Erythroblast (primary cell): ENCODE data around the gene ITGAD.

Experiments used
- GATA1 ChIP-seq: IDR thresholded peaks from 2 replicates; pipeline ENCODE4 v1.6.1; 2011; ENCODE audit warnings: low read depth, mild to moderate bottlenecking, control low read depth, low read length, moderate library complexity
- POLR2A ChIP-seq: IDR thresholded peaks from 2 replicates; pipeline ENCODE4 v1.6.1; 2011; ENCODE audit warnings: mild to moderate bottlenecking, low read length

DNA sequence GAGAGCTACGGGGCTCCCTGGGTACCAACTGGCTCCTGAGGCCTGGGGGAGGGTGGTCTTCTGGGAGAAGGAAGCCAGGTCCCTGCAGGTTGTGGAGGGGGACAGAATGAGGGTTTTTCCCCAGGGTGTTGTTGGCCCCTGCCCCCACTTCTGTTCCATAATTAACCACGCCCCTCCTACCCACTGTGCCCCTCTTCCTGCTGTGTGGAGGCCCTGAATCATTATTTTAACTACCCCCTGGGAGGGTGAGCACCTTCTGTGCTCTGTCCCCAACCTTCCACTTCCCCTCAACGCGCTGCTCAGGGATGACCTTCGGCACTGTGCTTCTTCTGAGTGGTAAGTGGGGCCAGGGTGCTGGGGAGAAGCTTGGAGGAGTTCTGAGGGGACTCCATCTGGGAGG, at the start of gene ITGAD:
- TF ChIP-seq POLR2A (no peak), GATA1 (no peak)
